HFFc6 (cell line): ENCODE data around the gene RBAK. TPM values are rescaled to one million over a fixed set of nuclear protein-coding genes. Genes with fewer than 3 reads are reported as not detected.
"Not testable (repeated sequence)": the region's sequence is repeated elsewhere in the genome, so short reads cannot be mapped to it uniquely, and the experiment has no call there.

Experiments
- DNase-seq: peaks from one replicate; pipeline ENCODE4 v3.0.0-alpha.2; 2018
- H3K27ac Mint-ChIP-seq: 2 replicates; pipeline ENCODE4 v1.8.0; 2020; ENCODE audit warnings: mild to moderate bottlenecking, mixed read lengths
- H3K27me3 Mint-ChIP-seq: 2 replicates; pipeline ENCODE4 v1.8.0; 2021; ENCODE audit warnings: mild to moderate bottlenecking, moderate library complexity, mixed read lengths; ENCODE audit not compliant: insufficient read depth
- H3K36me3 Mint-ChIP-seq: 2 replicates; pipeline ENCODE4 v1.8.0; 2021; ENCODE audit warnings: low read depth, mixed read lengths
- H3K4me1 Mint-ChIP-seq: 2 replicates; pipeline ENCODE4 v1.8.0; 2020; ENCODE audit warnings: low read depth, mixed read lengths
- H3K4me3 Mint-ChIP-seq: 2 replicates; pipeline ENCODE4 v1.8.0; 2020; ENCODE audit warnings: mild to moderate bottlenecking, moderate library complexity, mixed read lengths
- H3K9me3 Mint-ChIP-seq: 2 replicates; pipeline ENCODE4 v1.8.0; 2020; ENCODE audit warnings: mild to moderate bottlenecking, mixed read lengths
- CTCF ChIP-seq: fragments of 200-600 bp; sonication (generic); IDR thresholded peaks from 2 replicates; pipeline ENCODE4 v1.5.0; 2021; ENCODE audit warnings: antibody characterized with exemption, mild to moderate bottlenecking
- total RNA-seq, 6 experiments: library from RNA; stranded (reverse); fragmentation: NEBNext Ultra II Directional; extraction: Animal tissue kit (Norgen Biotek cat#: 25700); gene quantifications; 2 replicates in 1 of 6; 3 replicates in 5 of 6; pipeline ENCODE4 v1.2.3, GENCODE V29; 2021

The RBAK gene
- total RNA-seq, 6 experiments from 2014 or later = 7.0 to 8.2 (median 8.0) TPM

DNA sequence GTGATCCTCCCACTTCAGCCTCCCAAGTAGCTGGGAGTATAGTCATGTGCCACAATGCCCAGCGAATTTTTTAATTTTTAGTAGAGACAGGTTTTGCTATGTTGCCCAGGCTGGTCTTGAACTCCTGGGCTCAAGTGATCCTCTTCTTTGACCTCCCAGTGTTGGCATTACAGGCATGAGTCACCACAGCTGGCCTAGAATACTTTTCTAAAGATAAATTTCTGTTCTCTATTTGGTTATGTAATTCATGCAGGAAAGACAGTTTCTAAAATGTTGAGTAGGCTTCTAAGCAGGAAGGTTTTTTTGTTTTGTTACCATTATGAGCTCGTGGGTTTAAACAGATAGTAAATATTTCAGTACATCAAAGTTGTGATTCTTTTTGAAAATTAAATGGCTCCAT lies 5.0 kb downstream of the RBAK start:
- no peak for DNase-seq
- Mint-ChIP-seq H3K36me3 (peaks cover 69% of the 10 kb centered on the region), H3K27ac (no peak overlapping the region), H3K4me3 (no peak overlapping the region), H3K27me3 (no peaks in the 10 kb centered on the region; the same call in 1 of the 2 replicates), H3K4me1 (peaks cover 9% of the 10 kb centered on the region), H3K9me3 (peaks cover 39% of the 10 kb centered on the region)
- no peak for TF ChIP-seq CTCF

DNA sequence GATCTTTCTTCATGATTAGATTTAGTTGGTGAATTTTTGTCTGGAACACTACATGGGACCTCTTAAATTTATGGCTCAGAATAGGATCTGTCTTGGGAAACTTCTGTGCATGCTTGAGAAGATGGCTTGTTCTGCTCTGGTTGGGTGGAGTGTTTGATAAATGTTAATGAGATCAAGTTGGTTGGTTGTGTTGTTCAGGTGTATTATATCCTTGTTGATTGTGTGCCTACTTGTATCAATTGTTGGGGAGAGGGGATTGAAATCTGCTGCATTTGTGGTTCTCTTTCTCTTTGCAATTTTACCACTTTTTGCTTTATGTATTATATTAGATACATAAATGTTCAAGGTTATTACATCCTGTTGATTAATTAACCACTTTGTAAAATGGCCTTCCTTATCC lies 6.1 kb downstream of the RBAK start:
- H3K27me3 Mint-ChIP-seq, H3K4me1 Mint-ChIP-seq, H3K27ac Mint-ChIP-seq, DNase-seq, H3K4me3 Mint-ChIP-seq: not testable (repeated sequence)
- Mint-ChIP-seq H3K36me3 (peaks cover 78% of the 10 kb centered on the region), H3K9me3 (peaks cover 43% of the 10 kb centered on the region)

DNA sequence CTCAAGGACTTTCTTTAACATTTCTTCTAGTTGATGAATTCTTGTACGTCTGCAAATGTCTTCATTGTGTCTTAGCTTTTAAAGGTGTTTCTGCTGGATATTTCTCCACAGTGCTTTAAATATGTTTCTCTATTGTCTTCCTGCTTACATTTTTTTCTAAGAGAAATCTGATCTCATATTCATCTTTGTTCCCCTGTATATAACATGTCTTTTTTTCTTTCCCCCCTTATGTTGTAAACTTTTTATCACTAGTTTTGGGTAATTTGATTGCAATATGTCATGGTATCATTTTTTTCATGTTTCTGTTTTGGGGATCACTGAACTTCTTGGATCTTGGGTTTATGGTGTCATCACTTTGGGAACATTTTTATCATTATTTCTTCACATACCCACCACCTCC lies 7.5 kb downstream of the RBAK start:
- no peak overlapping the region for H3K27ac Mint-ChIP-seq
- H3K27me3 Mint-ChIP-seq = peaks cover 3% of the 10 kb centered on the region; the same call in 1 of the 2 replicates
- H3K4me1 Mint-ChIP-seq = peaks cover 9% of the 10 kb centered on the region
- no peak for TF ChIP-seq CTCF
- peaks cover 92% of the 10 kb centered on the region for H3K36me3 Mint-ChIP-seq
- DNase-seq = no peak
- no peak overlapping the region for H3K4me3 Mint-ChIP-seq
- H3K9me3 Mint-ChIP-seq = peaks cover 54% of the 10 kb centered on the region

GRCh38 chr7:5063698-5064097 lies 18.0 kb downstream of the RBAK start:
- H3K27ac Mint-ChIP-seq = no peak overlapping the region
- H3K36me3 Mint-ChIP-seq = peaks cover 98% of the 10 kb centered on the region
- peaks cover 99% of the 10 kb centered on the region for H3K9me3 Mint-ChIP-seq
- no peak overlapping the region for H3K4me3 Mint-ChIP-seq
- H3K27me3 Mint-ChIP-seq = peaks cover 5% of the 10 kb centered on the region
- H3K4me1 Mint-ChIP-seq = no peaks in the 10 kb centered on the region
- DNase-seq = no peak
- no peak for TF ChIP-seq CTCF

DNA sequence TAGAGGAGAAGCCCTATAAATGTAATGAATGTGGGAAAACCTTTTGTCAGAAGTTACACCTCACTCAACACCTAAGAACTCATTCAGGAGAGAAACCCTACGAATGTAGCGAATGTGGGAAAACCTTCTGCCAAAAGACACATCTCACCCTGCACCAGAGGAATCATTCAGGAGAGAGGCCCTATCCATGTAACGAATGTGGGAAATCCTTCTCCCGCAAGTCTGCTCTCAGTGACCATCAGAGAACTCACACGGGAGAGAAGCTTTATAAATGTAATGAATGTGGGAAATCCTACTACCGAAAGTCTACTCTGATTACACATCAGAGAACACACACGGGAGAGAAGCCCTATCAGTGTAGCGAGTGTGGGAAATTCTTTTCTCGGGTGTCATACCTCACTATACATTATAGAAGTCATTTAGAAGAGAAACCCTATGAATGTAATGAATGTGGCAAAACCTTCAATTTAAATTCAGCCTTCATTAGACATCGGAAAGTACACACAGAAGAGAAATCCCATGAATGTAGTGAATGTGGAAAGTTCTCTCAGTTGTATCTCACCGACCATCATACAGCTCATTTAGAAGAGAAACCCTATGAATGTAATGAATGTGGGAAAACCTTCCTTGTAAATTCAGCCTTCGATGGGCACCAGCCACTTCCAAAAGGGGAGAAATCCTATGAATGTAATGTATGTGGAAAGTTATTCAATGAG lies 18.9 kb downstream of the RBAK start:
- Mint-ChIP-seq H3K4me1 (no peaks in the 10 kb centered on the region), H3K36me3 (peaks cover 98% of the 10 kb centered on the region), H3K27ac (no peak overlapping the region), H3K9me3 (peaks cover 99% of the 10 kb centered on the region), H3K27me3 (peaks cover 5% of the 10 kb centered on the region), H3K4me3 (peak overlapping the region; percentile 42; the same call in 1 of the 2 replicates)
- no peak for TF ChIP-seq CTCF
- DNase-seq = peak; percentile 15

- peaks cover 99% of the 10 kb centered on the region for H3K9me3 Mint-ChIP-seq
- H3K27ac Mint-ChIP-seq = no peak overlapping the region
- H3K4me3 Mint-ChIP-seq = no peak overlapping the region; the same call in 1 of the 2 replicates
Observed at GRCh38 chr7:5065107-5065407, 19.4 kb downstream of the RBAK start.

More at GRCh38 chr7:5065107-5065407, 19.4 kb downstream of the RBAK start:
- Mint-ChIP-seq H3K27me3 (peaks cover 5% of the 10 kb centered on the region), H3K4me1 (no peaks in the 10 kb centered on the region), H3K36me3 (peaks cover 98% of the 10 kb centered on the region)
- no peak for DNase-seq
- TF ChIP-seq CTCF = no peak
